ENCODE measurements around the gene CTBP2. TPM values are rescaled to one million over a fixed set of nuclear protein-coding genes. Genes with fewer than 3 reads are reported as not detected.
A peak's percentile ranks its signal among the peaks of the same experiment; 100 is the strongest.

Gene CTBP2
- total and polyA plus RNA-seq, 11 donors: 10.1 to 45.5 (median 29.1) TPM

- Histone ChIP-seq H3K9me3 (no peaks in the 10 kb centered on the region), H3K4me1 (peaks cover 12 to 83% (median 67%) of the 10 kb centered on the region in 12 donors), H3K27me3 (no peaks in the 10 kb centered on the region), H3K36me3 (peaks cover 0 to 7% (median 0%) of the 10 kb centered on the region in 9 donors), H3K27ac (peak overlapping the region; percentile 31 to 99 (median 72)), H3K4me3 (peak overlapping the region in 9 of 12 donors; percentile 5 to 41 (median 17))
- no peak for DNase-seq
- intact Hi-C loops (cut with DNase I): loop anchor here (5.0 to 10.0 kb wide), 13 partner anchors 33 to 562 kb away; partner anchors contain the start of gene EDRF1 (in 1 of the 10)
- ATAC-seq: no peak
- WGBS, 4 donors: 11 to 25% (median 18%) methylated on average over 8 of the region's 8 CpGs
- TF ChIP-seq CTCF (IDR thresholded peaks at IDR 0.05) (no peak), POLR2A (IDR thresholded peaks at IDR 0.05) (no peak)
Observed at GRCh38 chr10:125155101-125155500, 5.3 kb downstream of the CTBP2 start.

- ATAC-seq: no peak
- Histone ChIP-seq H3K9me3 (no peaks in the 10 kb centered on the region), H3K27me3 (no peaks in the 10 kb centered on the region), H3K4me3 (peak overlapping the region in 9 of 12 donors; percentile 5 to 41 (median 17)), H3K4me1 (peaks cover 18 to 89% (median 73%) of the 10 kb centered on the region in 12 donors), H3K27ac (peak overlapping the region; percentile 31 to 99 (median 72)), H3K36me3 (peaks cover 0 to 7% (median 0%) of the 10 kb centered on the region in 9 donors)
- TF ChIP-seq CTCF (IDR thresholded peaks at IDR 0.05) (no peak), POLR2A (IDR thresholded peaks at IDR 0.05) (no peak)
- intact Hi-C loops (cut with DNase I): loop anchor here in 5 of 10 donors (5.0 to 10.0 kb wide), 4 partner anchors 87 to 240 kb away; no protein-coding TSS in a partner anchor
- no peak for DNase-seq
- WGBS, 4 donors: 10 to 21% (median 12%) methylated on average over 6 of the region's 6 CpGs
Observed at GRCh38 chr10:125154529-125154928, 5.8 kb downstream of the CTBP2 start.

- TF ChIP-seq POLR2A (IDR thresholded peaks at IDR 0.05): no peak
- TF ChIP-seq CTCF (IDR thresholded peaks at IDR 0.05): no peak
- Histone ChIP-seq H3K9me3 (no peaks in the 10 kb centered on the region), H3K27me3 (no peaks in the 10 kb centered on the region), H3K36me3 (peaks cover 0 to 7% (median 0%) of the 10 kb centered on the region in 9 donors), H3K4me1 (peaks cover 18 to 95% (median 79%) of the 10 kb centered on the region in 12 donors), H3K27ac (peak overlapping the region; percentile 31 to 99 (median 72)), H3K4me3 (peak overlapping the region in 3 of 12 donors; percentile 6 to 24 (median 13))
- DNase-seq (no peak), ATAC-seq (peak in 2 of 4 donors; percentile 19 to 36)
- intact Hi-C loops (cut with DNase I): loop anchor here in 5 of 10 donors (5.0 to 10.0 kb wide), 4 partner anchors 87 to 239 kb away; no protein-coding TSS in a partner anchor
- 23 to 30% (median 29%) methylated on average over 9 of the region's 9 CpGs for WGBS, 4 donors
Observed at GRCh38 chr10:125153703-125154490, 6.5 kb downstream of the CTBP2 start.
